Heart left ventricle (tissue), 16 donors: ENCODE measurements around the gene PIK3R1. TPM values are rescaled to one million over a fixed set of nuclear protein-coding genes. Genes with fewer than 3 reads are reported as not detected.

ENCODE experiments used
- ATAC-seq, 4 donors: fragments of 200-7000 bp; cut with Tn5 transposase; one replicate each; pipeline ENCODE4 v1.9.1; 2020 to 2022; ENCODE audit warnings: moderate library complexity in 4 of 4, mild to moderate bottlenecking in 3 of 4, moderate number of reproducible peaks in 1 of 4
- DNase-seq, 5 donors: peaks; one replicate each; pipeline ENCODE4 v3.0.0-alpha.2; 2020
- H3K27ac ChIP-seq, 12 donors: fragments of 200-600 bp; sonication (generic) in 4 of 12; one replicate each; pipeline versions ENCODE4 v1.5.0 to v1.8.0; 2016 to 2022; ENCODE audit warnings: mild to moderate bottlenecking in 2 of 12
- H3K27me3 ChIP-seq, 9 donors: fragments of 200-600 bp; sonication (generic) in 2 of 9; one replicate each; pipeline versions ENCODE4 v1.5.1 to v1.8.0; 2016 to 2022; ENCODE audit warnings: mild to moderate bottlenecking in 3 of 9
- H3K36me3 ChIP-seq, 9 donors: fragments of 200-600 bp; sonication (generic) in 2 of 9; one replicate each; pipeline versions ENCODE4 v1.5.0 to v1.8.0; 2018 to 2022; ENCODE audit warnings: mild to moderate bottlenecking in 2 of 9
- H3K4me1 ChIP-seq, 12 donors: fragments of 200-600 bp; sonication (generic) in 4 of 12; one replicate each; pipeline versions ENCODE4 v1.5.0 to v1.8.0; 2016 to 2022; ENCODE audit warnings: mild to moderate bottlenecking in 3 of 12
- H3K4me3 ChIP-seq, 12 donors: fragments of 200-600 bp; sonication (generic) in 4 of 12; one replicate each; pipeline versions ENCODE4 v1.5.0 to v1.8.0; 2017 to 2022; ENCODE audit warnings: mild to moderate bottlenecking in 9 of 12, moderate library complexity in 4 of 12
- H3K9me3 ChIP-seq, 12 donors: fragments of 200-600 bp; sonication (generic) in 4 of 12; one replicate each; pipeline versions ENCODE4 v1.5.0 to v1.8.0; 2016 to 2022; ENCODE audit warnings: mild to moderate bottlenecking in 1 of 12
- CTCF ChIP-seq, 12 donors: fragments of 200-600 bp; sonication (generic) in 4 of 12; IDR thresholded peaks; one replicate each; pipeline versions ENCODE4 v1.5.0 to v1.8.0; 2018 to 2022; ENCODE audit warnings: antibody characterized with exemption in 12 of 12, mild to moderate bottlenecking in 5 of 12
- POLR2A ChIP-seq, 2 donors: fragments of 450-650 bp; IDR thresholded peaks; one replicate each; pipeline ENCODE4 v1.6.1; 2017; ENCODE audit warnings: antibody characterized with exemption in 2 of 2, mild to moderate bottlenecking in 2 of 2, moderate library complexity in 2 of 2
- WGBS, 4 donors: extraction: QIAGEN DNeasy Blood & Tissue Kit in 2 of 4; methylation state at CpG; one replicate each; pipeline versions ENCODE4 v1.1.5 to v1.1.7; 2013 to 2018; 5-methylcytosine and 5-hydroxymethylcytosine counted together
- intact Hi-C, 10 donors: fragments of 100-400 bp; cut with DNase I; formaldehyde crosslinking; loops; one replicate each; pipeline versions ENCODE4 v1.11.1 to v1.14.2; 2022
- polyA plus RNA-seq, 2 donors: library from polyadenylated mRNA; stranded (reverse); fragments of 200-250 nt; gene quantifications; one replicate each; pipeline ENCODE4 v1.2.3, GENCODE V29; 2013
- total RNA-seq, 9 donors: library from RNA; depleted of rRNA in 2 of 9; stranded (reverse); fragments of >200 nt in 2 of 9; fragmentation: NEBNext Ultra II Directional in 3 of 9; extraction: Animal tissue kit (Norgen Biotek cat#: 25700) in 3 of 9; gene quantifications; one replicate each; pipeline versions ENCODE4 v1.1.0 to v1.2.4, GENCODE V29; 2016 to 2023
- donor health status: ischemic (EF 13 %, LVEDD 7.1; RV severe dilation, severe dysfunction).
- donor health status: healthy with polysubstance abuse.
- donor health status: DM: no; HTN: yes; CAD: no.
- donor health status: DM: no; HTN: no; CAD: no.
- donor health status: ischemic (EF 25% LVEDD 6.9; RV normal size, moderate dysfunction).
- donor health status: ischemic (EF 25% LVEDD 5.7; RV mildly dilated, moderate dysfunction).
- donor health status: healthy.
- donor health status: DM: yes; HTN: yes; CAD: no.
- donor health status: ischemic (EF 35%, LVEDD 5.7; RV mildly dilated, moderate dysfunction).
- donor health status: nonischemic (EF 11% LVEDD 7.7; RV severe dilation, severe dysfunction).
- donor health status: DM: yes; HTN: yes; CAD: no.
- donor health status: PGD.
- donor health status: ischemic (EF 29% LVEDD 5.4; RV normal size, mild dysfunction).
- donor health status: nonischemic (EF 23%, LVEDD 6.1; RV moderate dilation, normal function).

Gene PIK3R1
- total and polyA plus RNA-seq, 11 donors: 16.3 to 221 (median 102) TPM

DNA sequence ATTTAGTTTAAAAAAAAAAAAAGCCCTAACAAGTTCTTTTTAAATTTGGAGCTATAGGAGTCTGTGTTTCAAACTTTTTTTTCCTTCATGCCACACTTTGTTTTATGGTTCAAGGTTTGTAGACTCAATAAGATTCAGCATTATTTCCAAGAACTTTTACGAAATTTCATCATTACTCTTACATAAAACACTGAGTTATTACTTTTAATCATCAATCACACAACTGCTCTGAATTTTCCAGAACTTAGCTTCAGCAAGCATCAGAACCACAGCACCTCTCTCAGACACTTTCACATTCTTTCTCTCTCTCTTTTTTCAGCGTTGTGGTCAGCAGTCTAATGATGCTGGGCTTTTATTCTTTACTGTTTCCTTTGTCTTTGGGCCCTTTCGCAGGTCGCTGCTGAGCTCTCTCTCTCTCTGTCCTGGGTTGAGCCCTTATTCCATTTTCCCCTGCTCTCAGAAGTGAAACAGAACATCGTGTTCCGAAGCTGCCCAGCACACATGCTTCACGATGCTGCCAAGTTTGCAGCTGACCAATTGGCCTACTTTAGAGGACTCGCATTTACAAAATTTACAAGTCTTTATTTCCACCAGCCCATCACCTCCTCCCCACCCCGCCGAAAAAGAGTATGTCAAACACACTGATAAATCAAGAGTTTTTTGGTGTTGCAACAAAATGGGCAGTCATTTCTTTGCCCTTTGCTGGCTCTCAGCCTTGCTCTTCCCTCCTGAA, 44.6 kb upstream of the PIK3R1 start:
- Histone ChIP-seq H3K27ac (peak overlapping the region; percentile 41 to 85 (median 68)), H3K27me3 (no peaks in the 10 kb centered on the region), H3K4me1 (peaks cover 0 to 35% (median 8%) of the 10 kb centered on the region in 12 donors), H3K4me3 (peak overlapping the region in 4 of 12 donors; percentile 6 to 17 (median 16)), H3K36me3 (no peaks in the 10 kb centered on the region), H3K9me3 (no peaks in the 10 kb centered on the region)
- peak in 4 of 5 donors; percentile 31 to 79 (median 60) for DNase-seq
- 30 to 42% (median 39%) methylated on average over 10 of the region's 10 CpGs for WGBS, 4 donors
- intact Hi-C loops: loop anchor here in 2 of 10 donors (5.0 kb wide), 2 partner anchors 46 to 364 kb away; partner anchors contain the start of gene PIK3R1 (in 1 of the 2)
- TF ChIP-seq CTCF (IDR thresholded peaks at IDR 0.05): no peak
- TF ChIP-seq POLR2A (IDR thresholded peaks at IDR 0.05): no peak
- peak; percentile 92 to 98 (median 96) for ATAC-seq

- no peak for TF ChIP-seq POLR2A (IDR thresholded peaks at IDR 0.05)
- TF ChIP-seq CTCF (IDR thresholded peaks at IDR 0.05): no peak
- intact Hi-C loops: loop anchor here in 2 of 10 donors (5.0 kb wide), 2 partner anchors 45 to 365 kb away; partner anchors contain the start of gene PIK3R1 (in 1 of the 2)
- Histone ChIP-seq H3K4me1 (peaks cover 0 to 35% (median 8%) of the 10 kb centered on the region in 12 donors), H3K9me3 (no peaks in the 10 kb centered on the region), H3K27ac (peak overlapping the region in 2 of 12 donors; percentile 12 to 85), H3K27me3 (no peaks in the 10 kb centered on the region), H3K4me3 (no peak overlapping the region), H3K36me3 (no peaks in the 10 kb centered on the region)
- ATAC-seq (no peak), DNase-seq (no peak)
- WGBS, 4 donors: 41 to 59% (median 49%) methylated on average over 2 of the region's 2 CpGs
Measured at GRCh38 chr5:68172314-68172713, 43.2 kb upstream of the PIK3R1 start.

GRCh38 chr5:68173007-68173406, 42.5 kb upstream of the PIK3R1 start:
- no peak for DNase-seq
- H3K27ac ChIP-seq: peak overlapping the region in 1 of 12 donors; percentile 85
- TF ChIP-seq POLR2A (IDR thresholded peaks at IDR 0.05) (no peak), CTCF (IDR thresholded peaks at IDR 0.05) (no peak)

DNA sequence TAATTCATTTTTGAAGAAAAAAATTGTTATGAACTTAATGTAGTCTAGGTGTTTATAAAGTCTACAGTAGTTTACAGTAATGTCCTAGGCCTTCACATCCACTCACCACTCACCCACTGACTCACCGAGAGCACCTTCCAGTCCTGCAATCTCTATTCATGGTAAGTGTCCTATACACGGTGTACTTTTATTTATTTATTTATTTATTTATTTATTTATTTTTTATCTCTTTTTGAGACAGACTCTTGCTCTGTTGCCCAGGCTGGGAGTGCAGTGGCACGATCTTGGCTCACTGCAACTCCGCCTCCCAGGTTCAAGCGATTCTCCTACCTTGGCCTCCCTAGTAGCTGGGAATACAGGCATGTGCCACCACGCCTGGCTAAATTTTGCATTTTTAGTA, 39.3 kb upstream of the PIK3R1 start:
- Histone ChIP-seq H3K4me3 (no peak overlapping the region), H3K4me1 (peaks cover 0 to 16% (median 4%) of the 10 kb centered on the region in 12 donors), H3K36me3 (no peaks in the 10 kb centered on the region), H3K27me3 (no peaks in the 10 kb centered on the region), H3K27ac (no peak overlapping the region), H3K9me3 (no peaks in the 10 kb centered on the region)
- WGBS, 4 donors: 94 to 98% (median 96%) methylated on average over 6 of the region's 6 CpGs
- no peak for TF ChIP-seq CTCF (IDR thresholded peaks at IDR 0.05)
- TF ChIP-seq POLR2A (IDR thresholded peaks at IDR 0.05): no peak
- ATAC-seq (no peak), DNase-seq (no peak)
- intact Hi-C loops: no loop called here

More at GRCh38 chr5:68173007-68173406, 42.5 kb upstream of the PIK3R1 start:
- peaks cover 0 to 35% (median 8%) of the 10 kb centered on the region in 12 donors for H3K4me1 ChIP-seq
- intact Hi-C loops: loop anchor here in 2 of 10 donors (5.0 kb wide), 2 partner anchors 44 to 366 kb away; partner anchors contain the start of gene PIK3R1 (in 1 of the 2)
- H3K27me3 ChIP-seq: no peaks in the 10 kb centered on the region
- peak in 1 of 4 donors; percentile 17 for ATAC-seq
- 76 to 86% (median 81%) methylated on average over 3 of the region's 3 CpGs for WGBS, 4 donors
- no peak overlapping the region for H3K4me3 ChIP-seq
- H3K36me3 ChIP-seq: no peaks in the 10 kb centered on the region
- no peaks in the 10 kb centered on the region for H3K9me3 ChIP-seq
